IMR-90 (cell line): Measurements from ENCODE around the gene NEK11. TPM values are rescaled to one million over a fixed set of nuclear protein-coding genes. Genes with fewer than 3 reads are reported as not detected.

ENCODE experiments used
- ATAC-seq: fragments of 200-7000 bp; cut with Tn5 transposase; 2 replicates; pipeline ENCODE4 v1.9.1; 2020; ENCODE audit warnings: low read depth, mild to moderate bottlenecking, moderate library complexity
- BruUV-seq: library from RNA; stranded (reverse); fragments of 400-500 nt; replicated peaks from 2 replicates; lab custom pipeline; 2021; lab: Mats Ljungman, UMichigan
- CTCF ChIA-PET: fragments of 300-600 bp; formaldehyde crosslinking; extraction: SDS; loops from one replicate; lab custom pipeline; 2021; ENCODE audit warnings: antibody characterized with exemption; lab: Yijun Ruan, JAX
- POLR2A ChIA-PET: fragments of 300-600 bp; sonication (Branson Sonifier 250); formaldehyde crosslinking; loops from one replicate; lab custom pipeline; 2022; ENCODE audit warnings: antibody characterized with exemption; ENCODE audit not compliant: unreplicated experiment; lab: Charles Lee
- DNase-seq: peaks from one replicate; pipeline ENCODE4 v3.0.0; 2013
- H2AFZ ChIP-seq: replicated peaks from 2 replicates; pipeline ENCODE3; 2013; ENCODE audit warnings: low read length, mild to moderate bottlenecking; ENCODE audit not compliant: poor library complexity
- H2AK5ac ChIP-seq: 2 replicates; pipeline ENCODE4 v1.6.1; 2013; ENCODE audit warnings: low read depth, low read length, inconsistent platforms
- H2AK9ac ChIP-seq: replicated peaks from 2 replicates; pipeline ENCODE3; 2013; ENCODE audit warnings: mild to moderate bottlenecking, low read depth, low read length, moderate library complexity; ENCODE audit not compliant: poor library complexity
- H2BK120ac ChIP-seq: 2 replicates; pipeline ENCODE4 v1.6.1; 2013; ENCODE audit warnings: low read depth, low read length, inconsistent platforms
- H2BK15ac ChIP-seq: 3 replicates; pipeline ENCODE4 v1.6.1; 2013; ENCODE audit warnings: low read depth, low read length, inconsistent platforms
- H2BK20ac ChIP-seq: 2 replicates; pipeline ENCODE4 v1.6.1; 2013; ENCODE audit warnings: low read depth, mild to moderate bottlenecking, inconsistent platforms, low read length, moderate library complexity
- H2BK5ac ChIP-seq: 2 replicates; pipeline ENCODE4 v1.6.1; 2013; ENCODE audit warnings: mild to moderate bottlenecking, low read depth, low read length, inconsistent platforms; ENCODE audit not compliant: poor library complexity, severe bottlenecking
- H3K14ac ChIP-seq: replicated peaks from 2 replicates; pipeline ENCODE4 v1.6.1; 2013; ENCODE audit warnings: low read depth, low read length, inconsistent platforms
- H3K18ac ChIP-seq: 2 replicates; pipeline ENCODE4 v1.6.1; 2013; ENCODE audit warnings: low read depth, low read length, control low read depth
- H3K23ac ChIP-seq: 2 replicates; pipeline ENCODE4 v1.6.1; 2013; ENCODE audit warnings: low read depth, low read length, inconsistent platforms
- H3K27ac ChIP-seq: 2 replicates; pipeline ENCODE4 v1.5.1; 2013; ENCODE audit warnings: mild to moderate bottlenecking, control low read depth, low read length; ENCODE audit not compliant: insufficient read depth
- H3K27me3 ChIP-seq: 2 replicates; pipeline ENCODE4 v1.6.1; 2013; ENCODE audit warnings: low read length; ENCODE audit not compliant: control insufficient read depth, insufficient read depth
- H3K36me3 ChIP-seq: 2 replicates; pipeline ENCODE4 v1.6.1; 2013; ENCODE audit warnings: low read length, mixed read lengths; ENCODE audit not compliant: control insufficient read depth, insufficient read depth
- H3K4ac ChIP-seq: 2 replicates; pipeline ENCODE4 v1.6.1; 2013; ENCODE audit warnings: low read depth, low read length, inconsistent platforms
- H3K4me1 ChIP-seq: 2 replicates; pipeline ENCODE4 v1.6.1; 2013; ENCODE audit warnings: low read length, mixed read lengths; ENCODE audit not compliant: control insufficient read depth, insufficient read depth
- H3K4me2 ChIP-seq: 2 replicates; pipeline ENCODE4 v1.6.1; 2013; ENCODE audit warnings: low read depth, mild to moderate bottlenecking, control low read depth, low read length, moderate library complexity
- H3K4me3 ChIP-seq: 2 replicates; pipeline ENCODE4 v1.5.1; 2013; ENCODE audit warnings: low read depth, mild to moderate bottlenecking, control low read depth, low read length, moderate library complexity; ENCODE audit not compliant: insufficient read depth
- H3K56ac ChIP-seq: 2 replicates; pipeline ENCODE4 v1.6.1; 2013; ENCODE audit warnings: low read length, inconsistent platforms; ENCODE audit not compliant: insufficient read depth; ENCODE audit errors: extremely low read depth
- H3K79me1 ChIP-seq, 2 experiments: 2 replicates each; pipeline ENCODE4 v1.6.1; 2013; ENCODE audit warnings: low read length in 2 of 2, inconsistent platforms in 1 of 2, low read depth in 1 of 2
- H3K9ac ChIP-seq: 2 replicates; pipeline ENCODE4 v1.6.1; 2013; ENCODE audit warnings: low read depth, low read length, control low read depth
- H3K9me1 ChIP-seq: 2 replicates; pipeline ENCODE4 v1.6.1; 2013; ENCODE audit warnings: low read length, inconsistent platforms; ENCODE audit not compliant: insufficient read depth
- H3K9me3 ChIP-seq: 2 replicates; pipeline ENCODE4 v1.6.1; 2013; ENCODE audit warnings: low read length; ENCODE audit not compliant: control insufficient read depth, insufficient read depth
- H4K20me1 ChIP-seq: 2 replicates; pipeline ENCODE4 v1.6.1; 2013; ENCODE audit warnings: low read length, inconsistent platforms; ENCODE audit not compliant: insufficient read depth
- H4K5ac ChIP-seq: 2 replicates; pipeline ENCODE4 v1.6.1; 2013; ENCODE audit warnings: mild to moderate bottlenecking, low read depth, low read length, control low read depth
- H4K8ac ChIP-seq, 2 experiments: 2 replicates each; pipeline ENCODE4 v1.6.1; 2013; ENCODE audit warnings: low read depth in 2 of 2, low read length in 2 of 2, control low read depth in 1 of 2, inconsistent platforms in 1 of 2
- H4K91ac ChIP-seq: 2 replicates; pipeline ENCODE4 v1.6.1; 2013; ENCODE audit warnings: low read depth, low read length, inconsistent platforms; ENCODE audit not compliant: insufficient read depth
- BHLHE40 ChIP-seq: fragments of 150-350 bp; IDR thresholded peaks from 2 replicates; pipeline ENCODE4 v1.6.1; 2016; ENCODE audit warnings: mild to moderate bottlenecking, low read depth, low read length
- CEBPB ChIP-seq: IDR thresholded peaks from 2 replicates; pipeline ENCODE4 v1.6.1; 2012; ENCODE audit warnings: low read depth, low read length, improper control_type of control experiment
- CHD1 ChIP-seq: IDR thresholded peaks from 2 replicates; pipeline ENCODE4 v1.6.1; 2012; ENCODE audit warnings: low read depth, low read length, improper control_type of control experiment
- ELK1 ChIP-seq: fragments of 150-350 bp; IDR thresholded peaks from 2 replicates; pipeline ENCODE4 v1.6.1; 2016; ENCODE audit warnings: low read depth, mild to moderate bottlenecking, low read length, moderate library complexity, borderline replicate concordance
- FOS ChIP-seq: fragments of 150-350 bp; IDR thresholded peaks from 2 replicates; pipeline ENCODE4 v1.6.1; 2016; ENCODE audit warnings: low read depth, low read length
- MAFK ChIP-seq: IDR thresholded peaks from 2 replicates; pipeline ENCODE4 v1.6.1; 2012; ENCODE audit warnings: low read depth, low read length, improper control_type of control experiment
- MAZ ChIP-seq: IDR thresholded peaks from 2 replicates; pipeline ENCODE4 v1.6.1; 2012; ENCODE audit warnings: low read depth, mild to moderate bottlenecking, low read length, improper control_type of control experiment, moderate library complexity, borderline replicate concordance
- MXI1 ChIP-seq: IDR thresholded peaks from 2 replicates; pipeline ENCODE4 v1.6.1; 2012; ENCODE audit warnings: low read depth, mild to moderate bottlenecking, low read length, moderate library complexity, borderline replicate concordance
- NFE2L2 ChIP-seq: fragments of 150-350 bp; IDR thresholded peaks from 2 replicates; pipeline ENCODE4 v1.6.1; 2016; ENCODE audit warnings: low read depth, mild to moderate bottlenecking, low read length
- POLR2A ChIP-seq: IDR thresholded peaks from 2 replicates; pipeline ENCODE4 v1.6.1; 2012; ENCODE audit warnings: mild to moderate bottlenecking, low read depth, low read length
- RAD21 ChIP-seq: IDR thresholded peaks from 2 replicates; pipeline ENCODE4 v1.6.1; 2012; ENCODE audit warnings: low read length, improper control_type of control experiment
- RCOR1 ChIP-seq: IDR thresholded peaks from 2 replicates; pipeline ENCODE4 v1.6.1; 2012; ENCODE audit warnings: mild to moderate bottlenecking, low read length, improper control_type of control experiment; ENCODE audit not compliant: insufficient replicate concordance
- RFX5 ChIP-seq: IDR thresholded peaks from 2 replicates; pipeline ENCODE4 v1.8.0; 2012; ENCODE audit warnings: low read depth, mild to moderate bottlenecking, low read length, moderate library complexity
- SMC3 ChIP-seq: fragments of 150-350 bp; IDR thresholded peaks from 2 replicates; pipeline ENCODE4 v1.6.1; 2016; ENCODE audit warnings: low read depth, mild to moderate bottlenecking, antibody characterized with exemption, low read length, moderate library complexity
- USF2 ChIP-seq: fragments of 150-350 bp; IDR thresholded peaks from 2 replicates; pipeline ENCODE4 v1.6.1; 2017; ENCODE audit warnings: mild to moderate bottlenecking, antibody characterized with exemption, low read length, low read depth
- WGBS, 2 experiments: methylation state at CpG; one replicate each; pipeline versions ENCODE4 v1.1.5 to v1.1.7; 2013; ENCODE audit warnings: missing lambda C conversion rate in 2 of 2; ENCODE audit not compliant: insufficient read length in 1 of 2; ENCODE audit errors: extremely low coverage in 2 of 2; 5-methylcytosine and 5-hydroxymethylcytosine counted together
- dilution Hi-C: fragments of 300-500 bp; cut with HindIII; formaldehyde crosslinking; loops from one replicate; pipeline ENCODE4 v1.14.3; 2018; ENCODE audit warnings: low sequenced_read_pairs; ENCODE audit not compliant: unreplicated experiment
- in situ Hi-C: fragments of 300-500 bp; cut with MboI; formaldehyde crosslinking; loops from 3 replicates; pipeline ENCODE4 v1.14.3; 2019; ENCODE audit warnings: low sequenced_read_pairs, inconsistent platforms, mixed read lengths
- intact Hi-C: fragments of 100-400 bp; cut with micrococcal nuclease; formaldehyde crosslinking; loops from 2 replicates; pipeline ENCODE4 v1.10.0; 2022
- polyA plus RNA-seq, 3 experiments: library from polyadenylated mRNA; depleted of rRNA; stranded (reverse); fragments of >200 nt; gene quantifications; 2 replicates each; pipeline ENCODE4 v1.2.3, GENCODE V29; 2012; ENCODE audit warnings: low replicate concordance in 1 of 3
- total RNA-seq: library from RNA; depleted of rRNA; stranded (reverse); fragments of >200 nt; gene quantifications from 2 replicates; pipeline ENCODE4 v1.2.3, GENCODE V29; 2012
- TF ChIP-seq, protein P1 (sequence below): conservative IDR thresholded peaks from 2 replicates; pipeline ENCODE4 v1.5.1; 2012; ENCODE audit warnings: mild to moderate bottlenecking, low read depth, low read length, improper control_type of control experiment

The NEK11 gene
- total and polyA plus RNA-seq, 2 of the 4 experiments (the other 2 are of a cell fraction), result 1.1 to 1.6 TPM

GRCh38 chr3:131390331-131390730 is 363.7 kb downstream of the NEK11 start:
- Histone ChIP-seq H3K4me3 (no peak overlapping the region), H2BK15ac (no peak overlapping the region), H3K4me1 (no peaks in the 10 kb centered on the region), H4K20me1 (no peaks in the 10 kb centered on the region), H3K27ac (no peak overlapping the region), H2BK120ac (no peak overlapping the region), H3K36me3 (peaks cover 9% of the 10 kb centered on the region), H3K4me2 (no peak overlapping the region), H3K14ac (no peak overlapping the region), H3K79me1 (no peaks in the 10 kb centered on the region), H3K9ac (no peak overlapping the region), H4K8ac (no peak overlapping the region), H3K9me3 (no peaks in the 10 kb centered on the region), H2BK5ac (no peak overlapping the region), H3K56ac (no peak overlapping the region), H3K23ac (no peak overlapping the region), H4K5ac (no peak overlapping the region), H2AFZ (no peak overlapping the region), H2BK20ac (no peak overlapping the region), H2AK9ac (no peak overlapping the region), H3K9me1 (no peaks in the 10 kb centered on the region), H3K18ac (no peak overlapping the region), H3K27me3 (no peaks in the 10 kb centered on the region; the same call in 1 of the 2 replicates), H2AK5ac (no peak overlapping the region), H3K4ac (no peak overlapping the region), H4K91ac (no peak overlapping the region)
- POLR2A ChIA-PET, result no interaction called here
- CTCF ChIA-PET, result no interaction called here
- in situ Hi-C loops (no loop called here), dilution Hi-C loops (no loop called here), intact Hi-C loops (no loop called here)
- ATAC-seq, result no peak
- DNase-seq, result no peak
- TF ChIP-seq SMC3 (no peak), POLR2A (no peak), RFX5 (no peak), MXI1 (no peak), BHLHE40 (no peak), ELK1 (no peak), FOS (no peak), CEBPB (no peak), MAFK (no peak), MAZ (no peak), USF2 (no peak), RCOR1 (no peak), NFE2L2 (no peak), RAD21 (no peak), CHD1 (no peak)
- TF ChIP-seq, protein P1, sequence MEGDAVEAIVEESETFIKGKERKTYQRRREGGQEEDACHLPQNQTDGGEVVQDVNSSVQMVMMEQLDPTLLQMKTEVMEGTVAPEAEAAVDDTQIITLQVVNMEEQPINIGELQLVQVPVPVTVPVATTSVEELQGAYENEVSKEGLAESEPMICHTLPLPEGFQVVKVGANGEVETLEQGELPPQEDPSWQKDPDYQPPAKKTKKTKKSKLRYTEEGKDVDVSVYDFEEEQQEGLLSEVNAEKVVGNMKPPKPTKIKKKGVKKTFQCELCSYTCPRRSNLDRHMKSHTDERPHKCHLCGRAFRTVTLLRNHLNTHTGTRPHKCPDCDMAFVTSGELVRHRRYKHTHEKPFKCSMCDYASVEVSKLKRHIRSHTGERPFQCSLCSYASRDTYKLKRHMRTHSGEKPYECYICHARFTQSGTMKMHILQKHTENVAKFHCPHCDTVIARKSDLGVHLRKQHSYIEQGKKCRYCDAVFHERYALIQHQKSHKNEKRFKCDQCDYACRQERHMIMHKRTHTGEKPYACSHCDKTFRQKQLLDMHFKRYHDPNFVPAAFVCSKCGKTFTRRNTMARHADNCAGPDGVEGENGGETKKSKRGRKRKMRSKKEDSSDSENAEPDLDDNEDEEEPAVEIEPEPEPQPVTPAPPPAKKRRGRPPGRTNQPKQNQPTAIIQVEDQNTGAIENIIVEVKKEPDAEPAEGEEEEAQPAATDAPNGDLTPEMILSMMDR, result no peak
- no CpG with 5 or more reads among the region's 2 CpGs for WGBS, 2 experiments
- BruUV-seq, result no TSS peak
